NCI-H446 (cell line): Measurements from ENCODE around the gene SLC19A1.

ENCODE experiments used
- DNase-seq, 2 experiments: peaks; one replicate each; lab custom pipeline; 2025; lab: John Stamatoyannopoulos, UW

SLC19A1 gene

DNA sequence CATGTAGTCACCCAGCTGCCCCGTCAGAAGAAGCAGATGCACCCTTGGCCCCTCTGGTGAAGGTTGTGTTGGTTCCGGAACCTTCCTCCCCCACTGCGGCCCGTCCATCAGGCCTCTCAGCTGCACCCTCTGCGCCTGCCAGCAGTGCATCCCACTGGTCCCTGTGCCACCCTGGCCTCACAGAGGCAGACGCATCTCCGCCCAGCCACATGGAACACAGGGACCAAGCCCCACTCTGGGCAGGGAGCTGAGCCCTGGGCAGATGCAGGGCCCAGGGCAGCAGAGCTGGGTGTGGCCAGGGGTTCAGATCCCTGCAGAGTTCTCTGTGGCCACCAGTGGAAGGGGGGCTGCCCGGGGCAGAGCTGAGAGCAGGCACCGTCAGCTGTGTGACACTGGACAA lies 50.6 kb downstream of the SLC19A1 start:
- DNase-seq, result no peak

DNA sequence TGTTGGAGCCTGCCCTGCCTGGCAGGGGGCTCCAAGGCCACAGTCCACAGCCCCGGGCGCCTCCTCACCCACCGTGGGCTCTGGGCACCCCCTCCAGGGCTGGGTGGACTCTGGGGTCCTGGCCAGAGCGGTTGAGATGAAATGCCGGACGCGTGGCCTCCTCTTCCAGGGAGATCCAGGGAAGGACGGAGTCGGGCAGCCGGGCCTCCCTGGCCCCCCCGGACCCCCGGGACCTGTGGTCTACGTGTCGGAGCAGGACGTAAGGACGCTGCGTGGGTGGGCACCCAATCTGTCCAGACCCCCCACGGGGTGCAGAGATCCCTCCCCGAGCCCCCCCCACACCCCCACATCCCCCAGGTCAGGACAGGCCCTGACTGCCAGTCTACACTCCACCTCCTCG lies 51.2 kb downstream of the SLC19A1 start:
- DNase-seq, result no peak

DNA sequence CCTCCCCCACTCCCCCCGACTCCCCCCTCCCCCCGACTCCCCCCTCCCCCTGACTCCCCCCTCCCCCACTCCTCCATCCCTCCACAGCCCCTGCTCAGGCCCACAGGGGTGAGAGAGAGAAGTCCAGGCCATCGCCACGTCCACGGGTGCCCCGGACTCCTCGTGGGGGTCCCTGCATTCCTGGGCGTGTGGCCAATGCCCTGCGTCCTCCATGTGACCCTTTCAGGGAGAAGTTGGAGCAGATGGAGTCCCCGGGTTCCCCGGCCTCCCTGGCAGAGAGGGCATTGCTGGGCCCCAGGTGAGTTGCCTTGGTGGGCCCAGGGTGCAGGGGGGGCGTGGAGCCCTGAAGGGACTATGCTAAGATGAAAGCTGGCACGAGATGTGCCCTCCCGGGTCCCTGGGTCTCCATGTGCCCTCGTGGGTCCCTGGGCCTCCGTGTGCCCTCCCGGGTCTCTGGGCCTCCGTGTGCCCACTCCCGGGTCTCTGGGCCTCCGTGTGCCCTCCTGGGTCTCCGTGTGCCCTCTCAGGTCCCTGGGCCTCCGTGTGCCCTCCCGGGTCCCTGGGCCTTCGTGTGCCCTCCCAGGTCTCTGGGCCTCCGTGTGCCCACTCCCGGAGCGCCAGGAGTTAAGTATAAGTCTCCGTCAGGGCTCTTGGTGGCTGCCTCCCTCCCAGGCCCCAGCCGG lies 52.0 kb downstream of the SLC19A1 start:
- DNase-seq, result no peak

DNA sequence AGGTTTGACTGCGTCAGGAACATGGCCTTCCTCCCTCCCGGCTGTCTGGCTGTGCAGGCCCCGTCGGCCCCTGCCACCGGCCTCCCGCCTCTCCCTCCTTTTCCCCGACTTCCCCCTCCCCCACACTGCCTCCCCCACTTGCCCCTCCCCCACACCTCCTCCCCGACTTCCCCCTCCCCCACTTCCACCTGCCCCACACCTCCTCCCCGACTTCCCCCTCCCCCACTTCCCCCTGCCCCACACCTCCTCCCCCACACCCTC lies 52.6 kb downstream of the SLC19A1 start:
- DNase-seq, result no peak

DNA sequence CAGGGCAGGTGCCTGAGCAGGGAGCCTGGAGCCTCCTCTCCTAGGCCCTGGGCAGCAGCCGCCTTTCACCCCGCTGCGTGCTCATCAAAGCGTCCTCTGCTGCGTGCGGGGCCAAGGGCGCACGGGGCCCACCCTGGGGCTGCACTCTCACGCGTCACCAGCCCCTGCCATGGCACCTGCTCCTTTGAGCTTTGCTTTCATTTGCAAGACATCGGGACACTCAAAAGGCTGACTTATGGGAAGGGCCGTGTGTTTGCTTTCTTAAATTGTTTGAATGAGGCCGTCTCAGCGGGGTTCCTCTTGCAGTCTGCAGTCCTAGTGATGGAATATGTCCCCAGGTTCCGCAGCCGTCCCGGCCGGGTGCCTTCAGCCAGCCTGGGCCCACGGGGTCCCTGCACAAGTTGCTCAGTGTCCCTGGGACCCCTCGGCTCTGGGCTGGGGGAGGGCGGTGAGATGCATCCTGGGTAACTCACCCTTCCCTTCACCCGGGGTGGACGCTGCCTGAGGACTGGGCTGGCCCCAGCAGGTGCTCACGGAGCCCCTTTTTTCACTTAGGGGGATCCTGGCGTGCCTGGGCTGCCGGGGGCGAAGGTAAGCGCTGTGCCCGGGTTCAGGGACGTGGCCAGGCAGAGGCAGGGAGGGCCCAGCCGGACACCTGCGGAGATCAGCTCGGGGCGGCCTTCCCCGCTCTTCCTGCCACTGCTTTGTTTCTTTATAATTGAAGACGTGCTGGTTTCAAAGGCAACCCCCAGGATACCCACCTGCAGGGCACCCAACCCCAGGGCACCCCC lies 53.1 kb downstream of the SLC19A1 start:
- DNase-seq, result no peak

DNA sequence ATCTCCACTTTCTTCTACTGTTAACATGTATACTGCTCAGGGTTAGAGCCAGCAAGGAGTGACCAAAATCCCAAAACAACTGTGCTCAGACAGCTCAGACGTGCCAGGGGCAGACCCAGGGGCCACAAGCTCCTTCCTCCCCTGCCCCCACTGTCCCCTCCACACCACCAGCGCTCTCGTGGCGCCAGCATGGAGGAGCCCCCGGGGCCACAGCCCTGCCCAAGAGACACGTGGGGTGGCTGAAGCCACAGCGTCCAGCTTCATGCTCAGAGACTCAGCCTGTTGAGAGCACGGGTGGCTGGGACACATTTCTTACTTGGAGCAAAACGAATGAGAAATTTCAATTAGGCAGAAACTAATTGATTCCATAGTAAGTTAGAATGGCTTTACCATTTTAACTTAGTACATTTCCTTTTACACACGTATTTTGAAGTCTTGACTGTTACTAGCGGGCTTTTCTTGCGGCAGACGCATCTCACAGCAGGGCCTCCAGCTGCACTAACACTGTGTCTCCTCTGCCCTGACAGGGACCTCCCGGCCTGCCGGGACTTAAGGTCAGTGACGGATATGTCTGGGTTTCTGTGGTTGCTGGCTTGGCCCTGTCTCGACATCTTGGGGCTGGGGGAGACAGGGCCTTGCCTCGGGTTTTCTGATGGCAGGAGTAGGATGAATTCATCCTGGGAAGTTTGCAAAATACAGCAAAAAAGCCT lies 54.2 kb downstream of the SLC19A1 start:
- DNase-seq, result no peak

DNA sequence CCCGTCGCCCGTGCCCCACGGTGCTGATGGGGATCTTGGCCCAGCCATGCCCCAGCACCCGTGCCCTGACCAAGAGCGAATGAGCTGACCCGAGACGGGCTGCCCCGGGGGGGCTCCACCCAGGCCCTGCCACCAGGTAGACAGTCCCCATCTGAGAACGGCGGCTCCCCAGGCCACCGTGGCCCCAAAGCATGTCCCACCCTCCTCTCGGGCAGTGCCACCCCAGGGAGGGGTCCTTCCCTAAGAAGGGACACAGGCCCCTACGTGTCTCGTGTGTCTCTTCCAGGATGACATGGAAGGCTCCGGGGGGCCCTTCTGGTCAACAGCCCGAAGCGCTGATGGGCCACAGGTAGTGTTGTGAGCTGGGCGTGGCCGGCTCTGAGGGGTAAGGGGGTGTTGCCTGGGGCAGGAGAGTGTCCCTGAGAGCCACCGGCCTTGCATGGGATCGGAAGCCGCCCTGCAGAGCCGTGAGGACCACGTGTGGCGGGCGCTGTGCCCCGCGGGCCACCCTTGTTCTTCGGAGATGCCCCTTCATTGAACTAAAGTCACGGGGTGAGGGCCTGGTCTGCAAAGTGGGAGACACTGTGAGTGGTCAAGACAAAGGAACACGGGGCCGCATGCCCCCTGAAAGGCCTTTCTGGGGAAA lies 55.0 kb downstream of the SLC19A1 start:
- DNase-seq, result no peak

DNA sequence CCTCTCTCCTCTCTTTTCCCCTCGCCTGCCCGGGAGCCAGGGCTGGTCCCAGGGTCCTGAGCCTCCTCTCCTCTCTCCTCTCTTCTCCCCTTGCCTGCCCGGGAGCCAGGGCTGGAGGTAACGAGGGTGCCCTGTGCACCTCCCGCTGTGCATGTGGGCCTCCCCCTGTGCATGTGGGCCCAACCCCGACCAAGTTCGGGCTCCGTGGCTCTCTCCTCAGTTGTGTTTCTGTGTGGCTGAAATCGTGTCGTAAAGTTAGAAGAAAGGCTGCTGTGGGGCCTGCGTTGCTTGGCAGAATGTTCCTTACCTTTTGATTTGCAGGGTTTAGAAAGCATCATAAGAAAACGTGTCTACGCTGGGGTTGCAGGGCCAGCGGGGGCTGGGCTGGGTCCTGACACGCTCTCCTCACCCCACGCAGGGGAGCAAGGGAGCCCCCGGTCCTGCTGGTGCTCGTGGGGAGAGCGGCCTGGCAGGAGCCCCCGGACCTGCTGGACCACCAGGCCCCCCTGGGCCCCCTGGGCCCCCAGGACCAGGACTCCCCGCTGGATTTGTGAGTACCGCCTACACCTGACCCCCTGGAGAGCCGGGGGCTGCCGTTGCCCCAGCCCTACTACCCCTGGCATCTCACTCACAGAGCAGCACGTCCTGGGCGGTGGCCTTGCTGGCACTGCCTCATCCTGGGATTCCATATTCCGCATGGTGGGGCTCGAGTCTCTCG lies 55.6 kb downstream of the SLC19A1 start:
- no peak for DNase-seq

DNA sequence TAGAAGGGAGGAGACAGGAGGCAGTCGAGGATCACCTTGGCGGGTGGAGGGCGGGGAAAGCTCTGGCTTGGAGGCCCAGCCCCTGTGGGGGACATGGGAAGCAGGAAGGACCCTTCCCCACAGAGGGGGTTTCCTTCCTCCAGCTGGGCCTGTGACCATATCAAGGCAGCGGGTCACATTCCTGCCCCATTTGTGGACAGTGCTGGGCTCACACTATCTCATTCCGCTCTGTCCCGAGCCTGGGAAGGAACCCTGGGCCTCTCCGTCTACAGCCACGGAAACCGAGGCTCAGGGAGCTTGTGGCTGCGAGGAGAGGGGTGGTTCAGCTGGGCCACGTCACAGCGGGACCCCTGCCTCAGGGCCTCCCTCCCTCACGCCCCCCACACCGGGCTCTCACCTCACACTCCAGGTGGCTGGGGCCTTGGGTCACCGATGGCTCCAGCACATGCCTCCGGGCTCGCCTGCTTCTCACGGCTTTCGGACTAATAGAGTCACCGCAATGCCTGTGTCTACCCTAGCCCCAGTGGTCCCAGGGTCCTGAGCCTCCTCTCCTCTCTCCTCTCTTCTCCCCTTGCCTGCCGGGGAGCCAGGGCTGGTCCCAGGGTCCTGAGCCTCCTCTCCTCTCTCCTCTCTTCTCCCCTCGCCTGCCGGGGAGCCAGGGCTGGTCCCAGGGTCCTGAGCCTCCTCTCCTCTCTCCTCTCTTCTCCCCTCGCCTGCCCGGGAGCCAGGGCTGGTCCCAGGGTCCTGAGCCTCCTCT lies 56.4 kb downstream of the SLC19A1 start:
- no peak for DNase-seq

DNA sequence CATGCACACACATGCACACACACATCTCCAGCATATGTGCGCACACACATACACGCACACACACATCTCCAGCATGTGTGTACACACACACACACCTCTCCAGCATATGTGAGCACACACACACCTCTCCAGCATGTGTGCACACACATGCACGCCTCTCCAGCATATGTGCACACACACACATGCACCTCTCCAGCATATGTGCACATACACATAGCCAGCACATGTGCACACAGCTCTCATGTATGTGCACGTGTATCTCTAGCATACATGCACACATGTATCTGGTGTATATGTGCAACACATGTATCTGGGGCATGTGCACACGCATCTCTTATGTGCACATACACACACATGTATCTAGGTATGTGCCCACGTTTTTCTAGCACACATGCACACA lies 57.9 kb downstream of the SLC19A1 start:
- no peak for DNase-seq

DNA sequence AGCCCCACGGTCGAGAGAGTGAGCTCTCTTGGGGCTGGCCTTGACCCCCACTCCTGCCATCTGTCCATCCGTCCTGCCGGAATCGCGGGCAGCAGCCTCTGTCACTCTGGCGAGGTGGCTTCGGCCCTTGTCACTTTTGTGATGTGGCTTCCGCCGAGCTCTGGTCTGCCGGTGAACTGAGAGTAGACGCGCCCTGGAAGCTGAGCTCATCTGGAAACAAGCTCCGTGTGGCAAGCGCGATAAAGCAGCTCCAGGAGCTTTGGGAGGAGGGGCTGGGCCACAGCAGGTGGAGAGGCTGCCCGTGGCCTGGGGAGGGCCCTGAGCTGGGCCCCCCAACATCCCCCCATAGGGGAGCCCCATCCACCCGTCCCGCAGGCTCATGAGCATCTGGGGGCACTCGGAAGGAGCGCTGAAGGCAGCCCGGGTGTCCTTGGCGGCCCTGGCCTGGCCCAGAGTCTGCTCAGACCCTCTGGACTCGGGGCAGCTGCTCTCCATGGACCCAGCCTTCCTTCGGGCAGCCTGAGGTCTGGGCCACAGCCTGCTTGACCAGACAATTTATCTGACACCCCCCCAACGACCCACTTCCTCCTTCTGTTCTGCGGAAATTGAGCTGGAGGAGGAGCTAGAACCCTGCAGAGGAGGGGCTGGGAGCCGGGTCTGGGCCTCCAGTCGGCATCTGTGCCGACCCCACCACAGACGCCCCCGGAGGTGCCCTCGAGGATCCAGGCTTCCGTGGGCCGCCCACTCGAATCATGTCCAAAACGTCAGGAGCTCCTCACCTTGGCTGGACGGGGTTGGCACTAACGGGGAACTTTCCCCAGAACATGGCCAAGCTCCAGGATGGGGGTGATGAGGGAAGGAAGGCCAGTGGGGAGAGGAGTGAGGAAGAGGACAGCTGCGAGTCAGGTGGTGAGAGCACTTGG lies 59.1 kb downstream of the SLC19A1 start:
- no peak for DNase-seq

DNA sequence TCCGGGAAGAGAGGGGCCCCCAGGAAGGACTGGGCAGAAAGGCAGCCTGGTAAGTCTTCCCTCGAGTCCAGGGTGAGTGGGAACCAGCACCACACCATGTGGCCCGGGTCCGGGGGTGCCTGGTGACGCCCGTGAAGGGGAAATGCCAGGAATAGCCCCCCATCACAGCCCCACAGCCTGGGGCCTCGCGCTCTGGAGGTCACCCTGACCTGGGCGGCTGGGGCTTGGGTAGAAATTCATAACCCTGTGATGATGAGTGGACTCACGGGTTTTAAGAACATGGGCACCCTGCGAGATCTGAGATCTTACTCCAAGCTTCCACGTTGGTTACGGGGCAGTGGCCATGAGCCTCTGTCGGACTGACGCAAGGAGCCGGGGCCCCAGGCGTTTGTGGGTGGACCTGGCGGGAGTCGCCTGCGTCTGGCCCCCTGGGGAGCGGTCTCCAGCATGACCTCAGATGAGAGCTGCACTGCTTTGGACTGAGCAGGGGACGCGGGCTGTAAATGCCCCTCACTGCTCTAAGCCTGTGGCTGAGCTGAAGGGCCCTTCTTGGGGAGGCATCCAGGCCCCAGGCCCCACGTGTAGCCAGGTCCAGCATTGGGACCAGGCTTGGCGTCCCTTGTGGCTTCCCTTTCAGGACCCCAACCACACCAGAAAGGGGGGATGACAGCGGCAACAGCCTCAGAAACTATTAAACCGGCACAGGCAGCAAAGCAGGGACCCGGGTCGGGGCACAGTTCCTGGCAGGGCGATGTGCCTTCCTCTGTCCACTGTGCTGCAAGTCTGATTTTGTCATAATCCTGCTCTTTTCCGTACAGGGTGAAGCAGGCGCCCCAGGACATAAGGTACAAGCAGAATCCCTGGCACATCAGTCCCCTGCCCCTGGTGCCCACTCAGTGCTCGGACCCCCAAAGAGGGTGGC lies 60.0 kb downstream of the SLC19A1 start:
- no peak for DNase-seq

DNA sequence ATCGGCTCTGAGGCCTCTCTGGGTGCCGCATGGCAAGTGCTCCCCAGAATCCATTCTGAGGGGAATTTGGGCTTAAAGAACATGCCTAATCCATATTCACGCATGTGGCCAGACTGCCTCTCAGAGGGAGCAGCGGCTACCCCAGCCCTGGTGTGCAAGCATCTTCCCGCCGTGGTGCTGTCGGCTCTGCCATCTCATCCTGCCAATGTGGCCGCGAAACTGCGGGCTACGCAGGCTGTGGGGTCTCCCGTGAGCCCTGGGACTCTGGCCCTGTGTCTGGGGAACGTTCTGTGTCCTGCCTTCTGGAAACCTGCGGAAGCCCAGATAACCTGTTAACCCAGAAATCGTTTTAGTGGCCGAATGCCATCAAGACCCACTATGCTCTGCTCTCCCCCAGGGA lies 60.7 kb downstream of the SLC19A1 start:
- no peak for DNase-seq

DNA sequence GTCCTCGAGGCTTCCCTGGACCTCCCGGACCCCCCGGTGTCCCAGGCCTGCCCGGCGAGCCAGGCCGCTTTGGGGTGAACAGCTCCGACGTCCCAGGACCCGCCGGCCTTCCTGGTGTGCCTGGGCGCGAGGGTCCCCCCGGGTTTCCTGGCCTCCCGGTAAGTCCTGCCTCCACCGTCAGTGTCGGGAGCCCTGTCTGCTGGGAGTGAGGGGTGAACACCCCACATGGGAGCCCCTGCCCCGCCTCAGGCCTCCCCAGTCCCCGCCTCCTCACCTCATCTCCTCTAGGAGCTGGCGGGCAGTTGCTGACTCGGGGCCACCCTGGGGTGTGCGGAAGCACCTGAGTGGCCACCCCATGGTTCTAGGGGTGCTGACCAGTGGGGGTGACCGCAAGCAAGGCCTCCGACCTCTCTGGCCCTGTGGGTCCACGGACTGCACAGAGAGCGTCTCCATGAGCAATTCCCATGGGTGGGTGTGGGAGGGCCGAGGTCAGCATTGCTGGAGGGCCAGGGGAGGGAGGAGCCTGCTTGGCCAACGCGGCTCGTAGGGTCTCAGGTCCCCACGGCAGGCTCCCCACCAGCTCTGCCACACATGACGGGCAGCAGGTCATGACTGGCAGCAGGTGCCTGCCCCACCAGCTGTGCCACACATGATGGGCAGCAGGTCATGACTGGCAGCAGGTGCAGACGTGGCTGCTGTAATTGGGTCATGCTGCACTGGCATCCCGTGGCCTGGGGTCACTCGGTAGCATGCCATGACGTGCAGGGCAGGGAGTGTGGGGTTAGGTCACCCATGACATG lies 61.3 kb downstream of the SLC19A1 start:
- DNase-seq, result no peak

DNA sequence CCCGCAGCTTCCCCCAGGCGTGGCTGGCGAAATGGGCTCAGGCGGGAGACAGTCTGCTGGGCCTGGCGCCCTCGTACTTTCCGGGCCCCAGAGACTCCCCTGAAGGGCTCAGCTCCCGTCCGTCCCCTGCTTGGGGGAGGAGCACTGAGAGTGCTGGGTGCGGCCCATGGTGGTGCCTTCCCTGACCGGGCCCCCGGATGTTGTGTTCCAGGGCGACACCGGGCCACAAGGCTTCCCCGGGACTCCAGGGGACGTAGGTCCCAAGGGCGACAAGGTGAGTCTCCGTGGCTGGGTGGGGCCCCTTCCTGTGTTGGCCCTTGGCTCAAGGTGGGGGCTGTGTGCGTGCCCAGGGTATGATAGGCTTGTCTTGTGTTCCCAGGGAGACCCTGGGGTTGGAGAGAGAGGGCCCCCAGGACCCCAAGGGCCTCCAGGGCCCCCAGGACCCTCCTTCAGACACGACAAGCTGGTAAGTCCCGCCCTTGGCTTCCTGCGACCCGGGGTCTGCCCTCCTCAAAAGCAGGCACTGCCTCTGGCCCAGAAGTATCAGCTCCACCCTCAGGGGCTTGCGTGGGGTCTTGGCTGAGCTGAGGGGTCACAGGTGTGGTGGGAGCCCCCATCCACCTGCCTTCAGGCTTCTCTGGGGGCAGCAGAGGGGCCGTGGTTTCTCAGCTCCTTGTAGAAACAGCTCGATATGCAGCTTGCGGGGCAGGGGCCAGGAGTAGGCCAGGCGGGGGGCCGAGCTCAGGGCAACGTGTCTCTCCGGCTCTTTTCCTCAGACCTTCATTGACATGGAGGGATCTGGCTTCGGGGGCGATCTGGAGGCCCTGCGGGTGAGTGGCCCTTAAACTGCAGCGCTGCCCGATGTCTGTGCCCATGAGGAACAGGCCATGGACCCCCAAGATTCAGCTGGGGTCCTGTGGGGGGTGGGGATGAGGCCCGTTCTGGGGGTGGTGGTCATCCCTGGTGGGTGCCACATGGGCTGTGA lies 62.3 kb downstream of the SLC19A1 start:
- no peak for DNase-seq

DNA sequence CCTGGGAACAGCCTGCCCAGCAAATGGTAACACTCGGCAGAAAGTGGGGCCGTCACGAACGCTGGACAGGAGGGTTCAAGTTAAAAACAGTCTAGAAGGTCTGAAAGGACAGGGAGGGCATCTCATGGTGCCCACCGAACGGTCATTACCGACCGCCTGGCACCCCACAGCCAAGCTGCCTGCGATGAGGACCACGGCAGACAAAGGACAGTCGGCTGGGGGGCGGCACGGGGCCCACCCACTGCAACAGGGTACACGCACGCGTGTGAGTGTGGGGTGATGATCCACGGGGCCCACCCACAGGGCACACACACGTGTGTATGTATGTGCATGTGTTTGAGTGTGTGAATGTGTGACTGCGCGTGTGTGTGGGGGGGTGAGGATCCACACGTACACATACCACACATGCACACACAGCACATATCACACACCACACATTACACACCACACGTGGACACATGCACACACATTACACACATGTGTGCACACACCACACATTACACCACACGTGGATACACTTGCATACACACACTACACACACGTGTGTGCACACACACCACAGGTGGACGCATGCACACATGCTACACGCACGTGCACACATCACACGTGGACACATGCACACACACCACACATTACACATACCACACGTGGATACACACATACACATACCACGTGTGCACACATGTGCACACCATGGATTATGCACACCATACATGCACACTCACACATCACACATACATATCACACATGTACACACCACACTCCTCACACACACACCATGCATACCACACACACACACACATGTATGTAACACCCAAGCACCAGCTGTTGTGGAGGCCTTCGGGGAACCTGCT lies 63.2 kb downstream of the SLC19A1 start:
- no peak for DNase-seq
